H1 (cell line): ENCODE measurements around the gene GPR162. TPM values are rescaled to one million over a fixed set of nuclear protein-coding genes. Genes with fewer than 3 reads are reported as not detected.

Experiments
- CTCF ChIA-PET: fragments of 300-600 bp; sonication (Branson Sonifier 250); formaldehyde crosslinking; loops from one replicate; lab custom pipeline; 2021; ENCODE audit not compliant: partially characterized antibody; lab: Charles Lee
- POLR2A ChIA-PET: fragments of 300-600 bp; sonication (Branson Sonifier 250); formaldehyde crosslinking; loops from one replicate; lab custom pipeline; 2021; ENCODE audit warnings: inconsistent platforms; ENCODE audit not compliant: partially characterized antibody; lab: Charles Lee
- DNase-seq, 2 experiments: peaks; one replicate each; pipeline versions ENCODE4 v3.0.0 to v3.0.0-alpha.2; 2010 to 2022; ENCODE audit warnings: low spot score in 2 of 2, low read depth in 1 of 2, mixed read lengths in 1 of 2
- FAIRE-seq: peaks from 2 replicates; lab custom pipeline; 2011; peaks lifted over from hg19 to GRCh38; lab: Jason Lieb, UNC
- H2AFZ ChIP-seq: 2 replicates; pipeline ENCODE4 v1.8.1; 2012; ENCODE audit warnings: low read length, inconsistent platforms
- H2AK5ac ChIP-seq: 2 replicates; pipeline ENCODE4 v1.6.1; 2013; ENCODE audit warnings: low read depth, low read length
- H2BK120ac ChIP-seq: replicated peaks from 2 replicates; pipeline ENCODE3; 2013; ENCODE audit warnings: low read depth, low read length, inconsistent platforms
- H2BK12ac ChIP-seq: 2 replicates; pipeline ENCODE4 v1.6.1; 2013; ENCODE audit warnings: low read depth, low read length
- H2BK15ac ChIP-seq: 2 replicates; pipeline ENCODE4 v1.6.1; 2013; ENCODE audit warnings: low read length
- H2BK20ac ChIP-seq: 2 replicates; pipeline ENCODE4 v1.6.1; 2013; ENCODE audit warnings: low read length
- H2BK5ac ChIP-seq: 2 replicates; pipeline ENCODE4 v1.6.1; 2013; ENCODE audit warnings: low read depth, low read length
- H3K14ac ChIP-seq: 2 replicates; pipeline ENCODE4 v1.6.1; 2013; ENCODE audit warnings: inconsistent platforms; ENCODE audit not compliant: insufficient read length
- H3K18ac ChIP-seq: 2 replicates; pipeline ENCODE4 v1.6.1; 2013; ENCODE audit warnings: low read length; ENCODE audit errors: extremely low read depth
- H3K23ac ChIP-seq: 2 replicates; pipeline ENCODE4 v1.6.1; 2013; ENCODE audit warnings: inconsistent platforms; ENCODE audit not compliant: insufficient read length
- H3K23me2 ChIP-seq: 2 replicates; pipeline ENCODE4 v1.6.1; 2013; ENCODE audit warnings: low read depth, low read length
- H3K27ac ChIP-seq: 2 replicates; pipeline ENCODE4 v1.6.1; 2011; ENCODE audit warnings: low read depth, low read length, inconsistent platforms
- H3K27me3 ChIP-seq, 4 experiments: replicated peaks in 1 of 4; 1 replicate in 1 of 4; 2 replicates in 3 of 4; pipeline versions ENCODE4 v1.6.1 to v1.8.1; 2011 to 2013; ENCODE audit warnings: low read length in 3 of 4, mild to moderate bottlenecking in 3 of 4, inconsistent platforms in 2 of 4, mixed read lengths in 2 of 4, moderate library complexity in 1 of 4; ENCODE audit not compliant: control insufficient read depth in 3 of 4, insufficient read depth in 3 of 4; ENCODE audit errors: extremely low read depth in 1 of 4
- H3K36me3 ChIP-seq, 4 experiments: 2 replicates each; pipeline versions ENCODE4 v1.6.1 to v1.8.1; 2011 to 2013; ENCODE audit warnings: mild to moderate bottlenecking in 4 of 4, low read length in 3 of 4, moderate library complexity in 2 of 4, control low read depth in 1 of 4, inconsistent platforms in 1 of 4; ENCODE audit not compliant: insufficient read depth in 4 of 4, control insufficient read depth in 2 of 4
- H3K4ac ChIP-seq: replicated peaks from 2 replicates; pipeline ENCODE3; 2013; ENCODE audit warnings: low read length, low read depth, mixed read lengths, inconsistent platforms; ENCODE audit not compliant: insufficient read length
- H3K4me1 ChIP-seq, 4 experiments: replicated peaks in 1 of 4; 1 replicate in 1 of 4; 2 replicates in 3 of 4; pipeline versions ENCODE4 v1.6.1 to v1.8.1; 2011 to 2013; ENCODE audit warnings: low read length in 3 of 4, inconsistent platforms in 2 of 4, mixed read lengths in 1 of 4; ENCODE audit not compliant: insufficient read depth in 4 of 4, control insufficient read depth in 3 of 4
- H3K4me2 ChIP-seq, 2 experiments: 2 replicates each; pipeline versions ENCODE4 v1.6.1 to v1.8.1; 2011 to 2013; ENCODE audit warnings: low read depth in 2 of 2, low read length in 2 of 2, control low read depth in 1 of 2, inconsistent platforms in 1 of 2, mild to moderate bottlenecking in 1 of 2; ENCODE audit not compliant: insufficient read depth in 1 of 2
- H3K4me3 ChIP-seq, 4 experiments: fragments of 200-600, 300-600 bp in 1 of 4; sonication (generic), shearing (Covaris generic), sonication (Bioruptor Twin) in 1 of 4; 2 replicates each; pipeline versions ENCODE4 v1.5.1 to v1.8.1; 2011 to 2016; ENCODE audit warnings: low read length in 4 of 4, low read depth in 3 of 4, control low read depth in 2 of 4, inconsistent platforms in 2 of 4, mild to moderate bottlenecking in 2 of 4, mixed read lengths in 1 of 4, moderate library complexity in 1 of 4; ENCODE audit not compliant: insufficient read depth in 2 of 4; ENCODE audit errors: extremely low read depth in 1 of 4
- H3K56ac ChIP-seq: replicated peaks from 2 replicates; pipeline ENCODE3; 2013; ENCODE audit warnings: low read depth, mild to moderate bottlenecking, mixed read lengths, low read length, inconsistent platforms; ENCODE audit not compliant: insufficient read length
- H3K79me1 ChIP-seq: 2 replicates; pipeline ENCODE4 v1.6.1; 2013; ENCODE audit warnings: low read depth, low read length, control low read depth
- H3K79me2 ChIP-seq, 2 experiments: 2 replicates each; pipeline versions ENCODE4 v1.6.1 to v1.8.1; 2012 to 2013; ENCODE audit warnings: low read length in 2 of 2, mild to moderate bottlenecking in 2 of 2, inconsistent platforms in 1 of 2; ENCODE audit not compliant: insufficient read depth in 2 of 2, control insufficient read depth in 1 of 2
- H3K9ac ChIP-seq, 4 experiments: replicated peaks in 1 of 4; 1 replicate in 1 of 4; 2 replicates in 3 of 4; pipeline versions ENCODE4 v1.6.1 to v1.8.1; 2011 to 2013; ENCODE audit warnings: low read depth in 3 of 4, low read length in 3 of 4, control low read depth in 2 of 4, mild to moderate bottlenecking in 2 of 4, moderate library complexity in 2 of 4, inconsistent platforms in 1 of 4; ENCODE audit errors: extremely low read depth in 1 of 4
- H3K9me3 ChIP-seq, 2 experiments: 2 replicates each; pipeline versions ENCODE4 v1.6.1 to v1.8.1; 2012 to 2013; ENCODE audit warnings: mild to moderate bottlenecking in 2 of 2, moderate library complexity in 2 of 2, control low read depth in 1 of 2, inconsistent platforms in 1 of 2, low read depth in 1 of 2, low read length in 1 of 2, mixed read lengths in 1 of 2; ENCODE audit not compliant: insufficient read depth in 2 of 2
- H4K20me1 ChIP-seq, 2 experiments: replicated peaks in 1 of 2; 2 replicates each; pipeline versions ENCODE3 to v1.8.1; 2011 to 2013; ENCODE audit warnings: inconsistent platforms in 2 of 2, low read length in 2 of 2, mild to moderate bottlenecking in 1 of 2; ENCODE audit not compliant: insufficient read depth in 2 of 2, control insufficient read depth in 1 of 2
- H4K5ac ChIP-seq: 2 replicates; pipeline ENCODE4 v1.6.1; 2013; ENCODE audit warnings: low read length, low read depth, mixed read lengths, inconsistent platforms; ENCODE audit not compliant: insufficient read length
- H4K8ac ChIP-seq: 2 replicates; pipeline ENCODE4 v1.8.0; 2013; ENCODE audit warnings: mild to moderate bottlenecking, moderate library complexity, low read length, inconsistent platforms; ENCODE audit not compliant: insufficient read depth; ENCODE audit errors: extremely low read depth
- H4K91ac ChIP-seq: replicated peaks from 2 replicates; pipeline ENCODE3; 2013; ENCODE audit warnings: low read length, mixed read lengths, inconsistent platforms; ENCODE audit not compliant: insufficient read length
- CHD2 ChIP-seq: IDR thresholded peaks from 2 replicates; pipeline ENCODE4 v1.6.1; 2012; ENCODE audit warnings: low read length, improper control_type of control experiment
- EP300 ChIP-seq, 2 experiments: IDR thresholded peaks; 1 replicate in 1 of 2; 2 replicates in 1 of 2; pipeline ENCODE4 v1.6.1; 2011 to 2012; ENCODE audit warnings: low read depth in 2 of 2, low read length in 2 of 2, mild to moderate bottlenecking in 2 of 2, borderline replicate concordance in 1 of 2, inconsistent platforms in 1 of 2, moderate library complexity in 1 of 2
- JUN ChIP-seq: IDR thresholded peaks from 2 replicates; pipeline ENCODE4 v1.6.1; 2011; ENCODE audit warnings: low read depth, mild to moderate bottlenecking, improper control_type of control experiment, low read length
- RAD21 ChIP-seq, 2 experiments: IDR thresholded peaks in 1 of 2; conservative IDR thresholded peaks in 1 of 2; 2 replicates each; pipeline ENCODE4 v1.6.1; 2011; ENCODE audit warnings: low read depth in 2 of 2, low read length in 2 of 2, improper control_type of control experiment in 1 of 2, inconsistent platforms in 1 of 2, mild to moderate bottlenecking in 1 of 2, moderate library complexity in 1 of 2
- SIN3A ChIP-seq, 2 experiments: IDR thresholded peaks in 1 of 2; conservative IDR thresholded peaks in 1 of 2; 2 replicates each; pipeline ENCODE4 v1.6.1; 2011 to 2012; ENCODE audit warnings: low read length in 2 of 2, improper control_type of control experiment in 1 of 2, low read depth in 1 of 2, mild to moderate bottlenecking in 1 of 2
- SP4 ChIP-seq: IDR thresholded peaks from 2 replicates; pipeline ENCODE4 v1.6.1; 2012; ENCODE audit warnings: low read length, inconsistent platforms
- TAF1 ChIP-seq: IDR thresholded peaks from 2 replicates; pipeline ENCODE4 v1.6.1; 2011; ENCODE audit warnings: mild to moderate bottlenecking, low read depth, low read length
- TAF7 ChIP-seq: optimal IDR thresholded peaks from 2 replicates; pipeline ENCODE3; 2011; ENCODE audit warnings: low read depth, mild to moderate bottlenecking, inconsistent platforms, low read length, moderate library complexity, borderline replicate concordance
- YY1 ChIP-seq: IDR thresholded peaks from 2 replicates; pipeline ENCODE4 v1.6.1; 2011; ENCODE audit warnings: low read depth, mild to moderate bottlenecking, low read length
- WGBS, 2 experiments: shearing (Covaris generic) in 1 of 2; methylation state at CpG; one replicate each; pipeline versions ENCODE4 v1.1.6 to v1.1.7; 2013 to 2015; ENCODE audit warnings: low lambda C conversion rate in 2 of 2, mixed read lengths in 2 of 2, inconsistent platforms in 1 of 2, low coverage in 1 of 2, missing lambda C conversion rate in 1 of 2; ENCODE audit not compliant: insufficient replicate concordance in 2 of 2, insufficient coverage in 1 of 2, insufficient read length in 1 of 2; ENCODE audit errors: extremely low coverage in 1 of 2, missing lambda C conversion rate in 1 of 2; 5-methylcytosine and 5-hydroxymethylcytosine counted together
- polyA plus RNA-seq, 7 experiments: library from polyadenylated mRNA; depleted of rRNA in 3 of 7; stranded (reverse) in 5 of 7; unstranded in 2 of 7; fragments of >200 nt in 5 of 7; fragments of 200-250 nt in 2 of 7; gene quantifications; 1 replicate in 5 of 7; 2 replicates in 1 of 7; 4 replicates in 1 of 7; pipeline versions ENCODE4 v1.2.1 to v1.2.3, GENCODE V29; 2011 to 2013; ENCODE audit warnings: missing spikeins in 2 of 7, mixed read lengths in 2 of 7
- total RNA-seq: library from RNA; stranded (reverse); fragmentation: NEBNext Ultra II Directional; extraction: Animal tissue kit (Norgen Biotek cat#: 25700); gene quantifications from 2 replicates; pipeline ENCODE4 v1.2.1, GENCODE V29; 2021

GPR162 gene
- total and polyA plus RNA-seq, 2 of the 8 experiments (the other 6 are each of a cell fraction or from before 2014, with no cell fraction given) = 7.3 to 8.8 TPM

DNA sequence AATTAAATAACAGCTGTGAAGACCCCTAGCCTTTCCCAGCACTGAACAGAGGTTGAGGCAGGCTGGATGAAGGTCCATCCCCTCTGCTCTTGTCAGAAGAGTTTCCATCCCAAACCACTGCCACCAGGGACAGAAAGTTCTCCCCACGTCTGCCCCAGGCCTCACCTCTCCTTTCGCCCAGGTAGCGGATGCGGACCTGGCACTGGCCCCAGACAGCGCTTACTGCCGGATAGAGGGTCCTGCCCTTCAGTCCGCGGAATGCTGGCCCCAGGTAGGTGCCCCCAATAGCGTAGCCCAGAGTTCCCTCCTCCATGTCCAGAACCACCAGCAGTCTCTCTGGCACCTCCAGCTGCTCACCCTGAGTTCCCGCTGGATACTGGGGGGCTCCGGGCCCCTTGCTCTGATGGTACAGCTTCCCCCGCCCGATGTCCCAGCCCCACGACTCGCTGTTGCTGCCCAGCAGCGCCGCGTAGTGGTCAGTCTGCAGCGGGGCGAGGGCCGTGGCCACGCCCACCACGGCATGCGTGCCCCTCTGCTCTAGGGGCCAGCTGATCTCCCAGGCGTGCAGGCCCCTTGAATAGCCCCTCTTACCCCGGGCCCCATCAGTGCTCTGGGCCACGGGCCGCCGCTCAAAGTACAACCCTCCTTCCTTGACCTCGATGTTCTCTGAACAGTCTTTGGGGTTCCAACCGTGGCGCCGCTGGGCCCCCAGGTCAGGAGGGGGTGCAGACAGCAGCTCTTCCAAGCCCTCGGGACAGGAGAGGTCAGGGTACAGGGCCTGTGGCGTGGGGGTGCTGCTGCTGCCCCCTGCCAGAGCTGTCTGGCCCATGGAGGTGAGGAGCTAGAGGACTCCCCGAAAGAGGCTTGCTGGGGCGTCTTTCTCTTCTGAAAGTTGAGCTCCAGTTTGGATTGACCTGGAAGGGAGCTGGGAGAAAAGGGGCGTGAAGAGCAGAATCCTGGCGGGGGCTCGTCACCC, 50.7 kb downstream of the GPR162 start:
- Histone ChIP-seq H4K20me1 (peaks cover 25 to 30% of the 10 kb centered on the region in 2 experiments), H3K14ac (no peak overlapping the region), H3K23ac (no peak overlapping the region), H3K56ac (peak overlapping the region; percentile 87), H4K8ac (peak overlapping the region; percentile 45; the same call in 1 of the 2 replicates), H3K79me1 (0 out of 2 replicates have a peak, but pooled peaks cover 7% of the 10 kb centered on the region), H3K9ac (peak overlapping the region; percentile 31 to 78 (median 76); a peak in 6 of 7 replicates), H3K79me2 (peaks cover 0 to 26% of the 10 kb centered on the region in 2 experiments; a peak in 2 of 4 replicates), H2BK20ac (no peak overlapping the region), H2BK12ac (no peak overlapping the region), H3K4me3 (peak overlapping the region; percentile 42 to 95 (median 86)), H4K5ac (peak overlapping the region; percentile 39), H3K4me2 (peak overlapping the region; percentile 85 to 89), H2BK120ac (no peak overlapping the region), H3K4me1 (peaks cover 2 to 34% (median 14%) of the 10 kb centered on the region in 4 experiments), H3K18ac (peak overlapping the region; percentile 76), H3K23me2 (peaks cover 17% of the 10 kb centered on the region), H2BK5ac (peak overlapping the region; percentile 78; the same call in 1 of the 2 replicates), H3K27ac (peak overlapping the region; percentile 40), H4K91ac (peak overlapping the region; percentile 22), H3K27me3 (no peaks in the 10 kb centered on the region), H3K9me3 (no peaks in the 10 kb centered on the region), H2AFZ (no peak overlapping the region), H3K4ac (peak overlapping the region; percentile 29), H2BK15ac (no peak overlapping the region), H3K36me3 (peaks cover 8 to 31% (median 13%) of the 10 kb centered on the region in 4 experiments), H2AK5ac (no peak overlapping the region)
- no peak for FAIRE-seq
- ChIA-PET POLR2A (interaction anchor here (0.8 to 18.9 kb wide), 26 partner anchors 11 to 379 kb away, joined by 3 to 588 read pairs (median 6); partner anchors contain the start of genes ATN1, C12orf57, CDCA3 and EMG1), CTCF (interaction anchor here (0.6 to 10.4 kb wide), 38 partner anchors 10 to 259 kb away, joined by 3 to 216 read pairs (median 8); partner anchors contain the start of genes C12orf57, CDCA3, ENO2 and LPCAT3)
- 11% methylated on average over 38 of the region's 40 CpGs; no CpG with 5 or more reads in 1 of the 2 experiments for WGBS, 2 experiments
- DNase-seq = peak in 1 of 2 experiments; percentile 98
- TF ChIP-seq RAD21 (IDR thresholded peaks at IDR 0.05 in 1 of 2, conservative IDR thresholded peaks at IDR 0.05 in 1 of 2; ENCODE audit: low read depth in 2 of 2, low read length in 2 of 2) (peak; percentile 50 to 69), SP4 (peak; percentile 90; the same call in 1 of the 2 replicates), TAF1 (peak; percentile 46; the same call in 1 of the 2 replicates), JUN (no peak), YY1 (no peak), CHD2 (no peak), TAF7 (peak; percentile 31), SIN3A (conservative IDR thresholded peaks at IDR 0.05 in 1 of 2, IDR thresholded peaks at IDR 0.05 in 1 of 2; ENCODE audit: low read depth in 1 of 2, low read length in 2 of 2) (peak; percentile 93 to 94; a peak in 3 of 4 replicates), EP300 (IDR thresholded peaks at IDR 0.05; ENCODE audit: borderline replicate concordance in 1 of 2, low read depth in 2 of 2, low read length in 2 of 2) (no peak)
